ENCODE data around the gene ACSBG1. TPM values are rescaled to one million over a fixed set of nuclear protein-coding genes. Genes with fewer than 3 reads are reported as not detected.
A peak's percentile ranks its signal among the peaks of the same experiment; 100 is the strongest.

ACSBG1 gene
- total RNA-seq, 1 donor from 2014 or later = not detected

DNA sequence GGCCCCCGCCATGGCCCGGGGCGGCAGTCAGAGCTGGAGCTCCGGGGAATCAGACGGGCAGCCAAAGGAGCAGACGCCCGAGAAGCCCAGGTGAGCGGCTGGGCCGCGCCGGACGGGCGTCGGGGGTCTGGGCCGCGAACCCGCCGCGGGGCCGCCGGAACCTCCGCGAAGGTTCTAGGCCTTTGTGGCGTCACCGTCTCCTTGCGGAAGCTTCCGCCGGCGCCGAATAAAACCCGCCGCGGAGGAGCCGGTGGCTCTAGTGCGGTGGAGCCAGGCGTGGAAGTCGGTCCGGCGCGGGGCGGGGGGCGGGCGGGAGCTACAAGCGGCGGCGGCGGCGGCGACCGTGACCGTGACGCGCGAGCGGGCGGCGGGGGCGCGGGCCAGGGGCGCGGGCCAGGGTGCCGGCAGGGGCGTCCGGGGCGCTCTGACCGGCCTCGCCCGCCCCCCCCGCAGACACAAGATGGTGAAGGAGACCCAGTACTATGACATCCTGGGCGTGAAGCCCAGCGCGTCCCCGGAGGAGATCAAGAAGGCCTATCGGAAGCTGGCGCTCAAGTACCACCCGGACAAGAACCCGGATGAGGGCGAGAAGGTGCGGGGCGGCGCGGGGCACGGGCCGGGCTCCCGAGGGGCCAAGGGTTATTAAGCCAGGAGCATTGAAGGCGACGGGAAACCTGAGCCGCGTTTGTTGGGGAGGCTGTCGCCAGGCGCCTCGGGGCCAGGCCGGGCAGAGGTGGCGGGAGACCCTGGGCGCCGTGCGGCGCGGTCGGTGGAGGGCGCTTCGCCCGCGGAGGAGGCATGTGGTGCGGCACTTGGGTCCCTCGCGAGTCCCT lies 30.2 kb upstream of the ACSBG1 start, which contains the start of gene DNAJA4:
Gene DNAJA4 (plus strand): TSS at position 259 of the 833 bp plus-strand sequence. CDS start 202 bp downstream, at position 461.
- Histone ChIP-seq H3K27me3 (ENCODE audit: control insufficient read depth, insufficient read depth, low read length) (no peaks in the 10 kb centered on the region), H3K36me3 (ENCODE audit: control insufficient read depth, insufficient read depth, low read length) (no peaks in the 10 kb centered on the region), H3K4me3 (ENCODE audit: low read depth, low read length) (peak within 1 kb of the TSS; percentile 48)
- no peak for DNase-seq (ENCODE audit: low read depth)
- TF ChIP-seq, protein P1, sequence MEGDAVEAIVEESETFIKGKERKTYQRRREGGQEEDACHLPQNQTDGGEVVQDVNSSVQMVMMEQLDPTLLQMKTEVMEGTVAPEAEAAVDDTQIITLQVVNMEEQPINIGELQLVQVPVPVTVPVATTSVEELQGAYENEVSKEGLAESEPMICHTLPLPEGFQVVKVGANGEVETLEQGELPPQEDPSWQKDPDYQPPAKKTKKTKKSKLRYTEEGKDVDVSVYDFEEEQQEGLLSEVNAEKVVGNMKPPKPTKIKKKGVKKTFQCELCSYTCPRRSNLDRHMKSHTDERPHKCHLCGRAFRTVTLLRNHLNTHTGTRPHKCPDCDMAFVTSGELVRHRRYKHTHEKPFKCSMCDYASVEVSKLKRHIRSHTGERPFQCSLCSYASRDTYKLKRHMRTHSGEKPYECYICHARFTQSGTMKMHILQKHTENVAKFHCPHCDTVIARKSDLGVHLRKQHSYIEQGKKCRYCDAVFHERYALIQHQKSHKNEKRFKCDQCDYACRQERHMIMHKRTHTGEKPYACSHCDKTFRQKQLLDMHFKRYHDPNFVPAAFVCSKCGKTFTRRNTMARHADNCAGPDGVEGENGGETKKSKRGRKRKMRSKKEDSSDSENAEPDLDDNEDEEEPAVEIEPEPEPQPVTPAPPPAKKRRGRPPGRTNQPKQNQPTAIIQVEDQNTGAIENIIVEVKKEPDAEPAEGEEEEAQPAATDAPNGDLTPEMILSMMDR (IDR thresholded peaks at IDR 0.05; ENCODE audit: insufficient read depth, low read length, poor library complexity, severe bottlenecking) = no peak

DNA sequence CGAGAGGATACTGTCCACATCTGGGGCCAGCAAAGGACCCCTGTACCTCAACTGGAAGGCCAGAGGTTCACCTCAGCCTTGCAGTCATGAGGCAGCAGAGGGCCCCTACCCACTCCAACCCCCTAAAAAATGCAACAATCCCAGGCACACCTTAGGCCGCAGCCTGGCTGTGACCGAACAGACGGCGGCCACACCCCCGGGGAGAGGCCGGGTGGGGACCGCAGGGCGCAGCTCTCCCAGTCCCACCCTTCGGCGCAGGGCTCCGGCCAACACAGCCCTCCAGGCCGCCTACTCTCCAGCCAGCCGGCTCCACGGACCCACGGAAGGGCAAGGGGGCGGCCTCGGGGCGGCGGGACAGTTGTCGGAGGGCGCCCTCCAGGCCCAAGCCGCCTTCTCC lies 29.5 kb upstream of the ACSBG1 start:
- TF ChIP-seq, protein P1 (IDR thresholded peaks at IDR 0.05; ENCODE audit: insufficient read depth, low read length, poor library complexity, severe bottlenecking) = no peak
- DNase-seq (ENCODE audit: low read depth) = no peak
- Histone ChIP-seq H3K27me3 (ENCODE audit: control insufficient read depth, insufficient read depth, low read length) (no peaks in the 10 kb centered on the region), H3K4me3 (ENCODE audit: low read depth, low read length) (peak overlapping the region; percentile 48), H3K36me3 (ENCODE audit: control insufficient read depth, insufficient read depth, low read length) (no peaks in the 10 kb centered on the region)

DNA sequence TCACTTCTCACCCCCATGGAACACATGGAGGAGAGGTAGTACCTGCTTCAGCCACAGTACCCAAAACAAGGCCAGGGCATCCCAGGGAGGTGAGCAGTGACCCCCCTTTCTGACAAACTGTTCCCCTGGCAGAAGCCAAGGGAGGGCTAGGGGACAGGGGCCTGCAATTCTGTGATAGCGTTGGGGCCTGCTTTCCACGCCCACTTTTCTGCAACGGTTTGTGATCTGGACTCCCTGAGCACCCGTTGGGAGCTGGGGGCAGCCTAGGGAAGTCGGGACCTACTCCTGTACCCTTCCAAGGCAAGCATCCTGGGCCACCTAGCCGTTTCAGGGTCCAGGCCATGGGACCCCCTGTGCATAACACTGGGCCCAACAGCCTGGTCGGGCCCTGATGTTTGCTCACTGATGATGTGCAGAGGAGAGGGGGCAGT lies 29.0 kb upstream of the ACSBG1 start:
- no peaks in the 10 kb centered on the region for H3K36me3 ChIP-seq (ENCODE audit: control insufficient read depth, insufficient read depth, low read length)
- DNase-seq (ENCODE audit: low read depth) = no peak
- TF ChIP-seq, protein P1 (IDR thresholded peaks at IDR 0.05; ENCODE audit: insufficient read depth, low read length, poor library complexity, severe bottlenecking) = no peak
- H3K27me3 ChIP-seq (ENCODE audit: control insufficient read depth, insufficient read depth, low read length) = no peaks in the 10 kb centered on the region
- no peak overlapping the region for H3K4me3 ChIP-seq (ENCODE audit: low read depth, low read length)

DNA sequence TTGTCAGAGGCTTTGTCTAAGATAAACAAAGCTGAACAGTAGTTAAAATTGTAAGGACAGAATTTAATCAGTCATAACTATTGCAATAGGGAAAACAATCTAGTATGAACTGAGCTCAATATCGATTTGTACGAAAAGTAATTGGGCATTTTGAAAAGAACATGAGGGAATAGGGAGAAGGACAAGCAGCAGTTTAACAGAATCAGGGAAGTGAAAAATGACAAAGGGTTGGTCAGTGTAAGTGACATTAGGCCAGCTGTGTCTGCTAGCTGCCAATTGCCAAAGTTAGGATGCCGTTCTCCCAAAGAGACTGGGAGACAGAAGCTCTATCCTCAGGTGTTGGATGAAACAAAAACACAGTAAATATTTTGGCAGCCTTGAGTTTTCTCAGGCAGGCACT lies 26.7 kb upstream of the ACSBG1 start:
- TF ChIP-seq, protein P1 (IDR thresholded peaks at IDR 0.05; ENCODE audit: insufficient read depth, low read length, poor library complexity, severe bottlenecking) = no peak
- no peaks in the 10 kb centered on the region for H3K27me3 ChIP-seq (ENCODE audit: control insufficient read depth, insufficient read depth, low read length)
- H3K36me3 ChIP-seq (ENCODE audit: control insufficient read depth, insufficient read depth, low read length) = no peaks in the 10 kb centered on the region
- H3K4me3 ChIP-seq (ENCODE audit: low read depth, low read length) = no peak overlapping the region
- no peak for DNase-seq (ENCODE audit: low read depth)

DNA sequence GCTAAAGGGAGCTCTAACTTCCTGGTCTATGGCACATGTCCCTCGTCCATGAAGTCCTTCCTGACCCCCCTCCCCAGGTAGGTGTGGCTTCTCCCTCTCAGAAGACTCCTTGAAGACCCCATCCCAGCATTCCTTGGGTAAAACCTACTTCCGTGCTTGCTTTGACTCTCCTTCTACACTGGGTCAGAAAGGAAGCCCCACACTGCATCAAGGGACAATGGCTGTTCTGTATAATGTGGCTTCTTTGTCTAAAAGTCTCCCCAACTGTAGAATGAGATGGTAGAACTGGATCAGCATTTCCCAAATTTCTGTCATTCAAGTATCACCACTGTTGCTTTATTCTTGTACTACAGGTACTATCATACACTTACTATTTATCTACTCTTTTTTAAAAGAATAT lies 26.1 kb upstream of the ACSBG1 start:
- TF ChIP-seq, protein P1 (IDR thresholded peaks at IDR 0.05; ENCODE audit: insufficient read depth, low read length, poor library complexity, severe bottlenecking) = no peak

More for the DNA sequence above, 26.1 kb upstream of the ACSBG1 start:
- no peak overlapping the region for H3K4me3 ChIP-seq (ENCODE audit: low read depth, low read length)
- no peaks in the 10 kb centered on the region for H3K36me3 ChIP-seq (ENCODE audit: control insufficient read depth, insufficient read depth, low read length)
- DNase-seq (ENCODE audit: low read depth) = no peak
- H3K27me3 ChIP-seq (ENCODE audit: control insufficient read depth, insufficient read depth, low read length) = no peaks in the 10 kb centered on the region

Data from kidney epithelial cell (primary cell).